ENCODE results near the gene MGA.

The MGA gene

GRCh38 chr15:41822471-41822870 is 162.3 kb downstream of the MGA start:
- TF ChIP-seq, protein P1, sequence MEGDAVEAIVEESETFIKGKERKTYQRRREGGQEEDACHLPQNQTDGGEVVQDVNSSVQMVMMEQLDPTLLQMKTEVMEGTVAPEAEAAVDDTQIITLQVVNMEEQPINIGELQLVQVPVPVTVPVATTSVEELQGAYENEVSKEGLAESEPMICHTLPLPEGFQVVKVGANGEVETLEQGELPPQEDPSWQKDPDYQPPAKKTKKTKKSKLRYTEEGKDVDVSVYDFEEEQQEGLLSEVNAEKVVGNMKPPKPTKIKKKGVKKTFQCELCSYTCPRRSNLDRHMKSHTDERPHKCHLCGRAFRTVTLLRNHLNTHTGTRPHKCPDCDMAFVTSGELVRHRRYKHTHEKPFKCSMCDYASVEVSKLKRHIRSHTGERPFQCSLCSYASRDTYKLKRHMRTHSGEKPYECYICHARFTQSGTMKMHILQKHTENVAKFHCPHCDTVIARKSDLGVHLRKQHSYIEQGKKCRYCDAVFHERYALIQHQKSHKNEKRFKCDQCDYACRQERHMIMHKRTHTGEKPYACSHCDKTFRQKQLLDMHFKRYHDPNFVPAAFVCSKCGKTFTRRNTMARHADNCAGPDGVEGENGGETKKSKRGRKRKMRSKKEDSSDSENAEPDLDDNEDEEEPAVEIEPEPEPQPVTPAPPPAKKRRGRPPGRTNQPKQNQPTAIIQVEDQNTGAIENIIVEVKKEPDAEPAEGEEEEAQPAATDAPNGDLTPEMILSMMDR (IDR thresholded peaks at IDR 0.05; ENCODE audit: insufficient read depth, low read depth, low read length, missing control alignments), result no peak
- H3K4me3 ChIP-seq (ENCODE audit: low read length), result no peak overlapping the region
- DNase-seq (ENCODE audit: low read depth), result no peak

Measured in epithelial cell of esophagus (primary cell).